Astrocyte (in vitro differentiated cells and primary cell): ENCODE results near the gene TMEM45B.

Source experiments
- EZH2 ChIP-seq: IDR thresholded peaks from 2 replicates; pipeline ENCODE4 v1.6.1; 2012; ENCODE audit warnings: mild to moderate bottlenecking, low read length, inconsistent platforms; ENCODE audit not compliant: insufficient read depth
- TF ChIP-seq, protein P1 (sequence below): IDR thresholded peaks from 2 replicates; pipeline ENCODE4 v1.5.1; 2011; ENCODE audit warnings: low read depth, mild to moderate bottlenecking, inconsistent platforms, low read length, moderate library complexity; ENCODE audit not compliant: insufficient read depth

DNA sequence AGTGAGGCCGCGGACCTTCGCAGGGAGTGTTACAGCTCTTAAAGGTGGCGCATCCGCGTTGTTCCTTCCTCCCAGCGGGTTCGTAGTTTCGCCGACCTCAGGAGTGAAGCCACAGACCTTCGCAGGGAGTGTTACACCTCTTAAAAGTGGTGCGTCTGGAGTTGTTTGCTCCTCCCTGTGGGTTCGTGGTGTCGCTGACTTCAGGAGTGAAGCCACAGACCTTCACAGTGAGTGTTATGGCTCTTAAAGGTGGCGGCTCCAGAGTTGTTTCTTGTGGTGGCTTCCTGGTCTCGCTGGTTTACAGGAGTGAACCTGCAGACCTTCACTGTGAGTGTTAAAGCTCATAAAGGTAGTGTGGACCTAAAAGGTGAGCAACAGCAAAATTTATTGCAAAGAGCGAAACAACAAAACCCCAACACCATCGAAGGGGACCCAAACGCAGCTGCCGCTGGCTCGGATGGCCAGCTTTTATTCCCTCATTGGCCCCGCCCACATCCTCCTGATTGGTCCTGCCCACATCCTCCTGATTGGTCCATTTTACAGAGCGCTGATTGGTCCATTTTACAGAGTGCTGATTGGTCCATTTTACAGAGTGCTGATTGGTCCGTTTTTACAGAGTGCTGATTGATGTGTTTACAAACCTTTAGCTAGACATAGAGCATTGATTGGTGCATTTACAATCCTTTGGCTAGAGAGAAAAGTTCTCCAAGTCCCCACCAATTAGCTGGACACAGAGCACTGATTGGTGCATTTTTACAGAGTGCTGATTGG is 1.2 kb upstream of the TMEM45B start:
- TF ChIP-seq, protein P1, sequence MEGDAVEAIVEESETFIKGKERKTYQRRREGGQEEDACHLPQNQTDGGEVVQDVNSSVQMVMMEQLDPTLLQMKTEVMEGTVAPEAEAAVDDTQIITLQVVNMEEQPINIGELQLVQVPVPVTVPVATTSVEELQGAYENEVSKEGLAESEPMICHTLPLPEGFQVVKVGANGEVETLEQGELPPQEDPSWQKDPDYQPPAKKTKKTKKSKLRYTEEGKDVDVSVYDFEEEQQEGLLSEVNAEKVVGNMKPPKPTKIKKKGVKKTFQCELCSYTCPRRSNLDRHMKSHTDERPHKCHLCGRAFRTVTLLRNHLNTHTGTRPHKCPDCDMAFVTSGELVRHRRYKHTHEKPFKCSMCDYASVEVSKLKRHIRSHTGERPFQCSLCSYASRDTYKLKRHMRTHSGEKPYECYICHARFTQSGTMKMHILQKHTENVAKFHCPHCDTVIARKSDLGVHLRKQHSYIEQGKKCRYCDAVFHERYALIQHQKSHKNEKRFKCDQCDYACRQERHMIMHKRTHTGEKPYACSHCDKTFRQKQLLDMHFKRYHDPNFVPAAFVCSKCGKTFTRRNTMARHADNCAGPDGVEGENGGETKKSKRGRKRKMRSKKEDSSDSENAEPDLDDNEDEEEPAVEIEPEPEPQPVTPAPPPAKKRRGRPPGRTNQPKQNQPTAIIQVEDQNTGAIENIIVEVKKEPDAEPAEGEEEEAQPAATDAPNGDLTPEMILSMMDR, result no peak
- TF ChIP-seq EZH2, result no peak
